ENCODE data around the gene RCCD1. TPM values are rescaled to one million over a fixed set of nuclear protein-coding genes. Genes with fewer than 3 reads are reported as not detected.
"Not testable (repeated sequence)": the region's sequence is repeated elsewhere in the genome, so short reads cannot be mapped to it uniquely, and the experiment has no call there.

Gene RCCD1
- total RNA-seq, 1 donor from 2014 or later = 21.5 TPM

DNA sequence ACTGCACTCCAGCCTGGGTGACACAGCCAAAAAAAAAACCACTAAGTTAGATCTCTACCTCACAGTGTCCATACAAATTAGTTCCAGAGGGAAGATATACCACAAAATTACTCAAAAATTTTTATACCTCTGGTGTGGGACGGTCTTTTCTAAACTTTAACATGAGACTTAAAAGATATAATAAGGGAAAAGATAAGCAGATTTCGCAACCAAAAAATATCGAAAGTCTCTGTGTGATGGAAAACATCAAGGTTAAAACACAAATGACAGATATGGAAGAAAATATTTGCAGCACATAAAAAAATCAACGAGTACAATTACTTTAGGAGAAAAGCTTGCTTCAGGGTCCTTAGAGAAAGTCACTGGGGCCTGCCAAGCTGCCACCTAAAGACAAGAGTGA, 32.8 kb upstream of the RCCD1 start:
- Mint-ChIP-seq H3K27ac (no peak overlapping the region), H3K9me3 (no peaks in the 10 kb centered on the region), H3K4me1 (no peaks in the 10 kb centered on the region), H3K27me3 (ENCODE audit: low read depth) (no peaks in the 10 kb centered on the region), H3K36me3 (peaks cover 24% of the 10 kb centered on the region), H3K4me3 (no peak overlapping the region)
- DNase-seq (ENCODE audit: low spot score in 2 of 2, unreplicated experiment in 2 of 2) = no peak
- TF ChIP-seq, protein P1, sequence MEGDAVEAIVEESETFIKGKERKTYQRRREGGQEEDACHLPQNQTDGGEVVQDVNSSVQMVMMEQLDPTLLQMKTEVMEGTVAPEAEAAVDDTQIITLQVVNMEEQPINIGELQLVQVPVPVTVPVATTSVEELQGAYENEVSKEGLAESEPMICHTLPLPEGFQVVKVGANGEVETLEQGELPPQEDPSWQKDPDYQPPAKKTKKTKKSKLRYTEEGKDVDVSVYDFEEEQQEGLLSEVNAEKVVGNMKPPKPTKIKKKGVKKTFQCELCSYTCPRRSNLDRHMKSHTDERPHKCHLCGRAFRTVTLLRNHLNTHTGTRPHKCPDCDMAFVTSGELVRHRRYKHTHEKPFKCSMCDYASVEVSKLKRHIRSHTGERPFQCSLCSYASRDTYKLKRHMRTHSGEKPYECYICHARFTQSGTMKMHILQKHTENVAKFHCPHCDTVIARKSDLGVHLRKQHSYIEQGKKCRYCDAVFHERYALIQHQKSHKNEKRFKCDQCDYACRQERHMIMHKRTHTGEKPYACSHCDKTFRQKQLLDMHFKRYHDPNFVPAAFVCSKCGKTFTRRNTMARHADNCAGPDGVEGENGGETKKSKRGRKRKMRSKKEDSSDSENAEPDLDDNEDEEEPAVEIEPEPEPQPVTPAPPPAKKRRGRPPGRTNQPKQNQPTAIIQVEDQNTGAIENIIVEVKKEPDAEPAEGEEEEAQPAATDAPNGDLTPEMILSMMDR (IDR thresholded peaks at IDR 0.05; ENCODE audit: unreplicated experiment) = no peak

DNA sequence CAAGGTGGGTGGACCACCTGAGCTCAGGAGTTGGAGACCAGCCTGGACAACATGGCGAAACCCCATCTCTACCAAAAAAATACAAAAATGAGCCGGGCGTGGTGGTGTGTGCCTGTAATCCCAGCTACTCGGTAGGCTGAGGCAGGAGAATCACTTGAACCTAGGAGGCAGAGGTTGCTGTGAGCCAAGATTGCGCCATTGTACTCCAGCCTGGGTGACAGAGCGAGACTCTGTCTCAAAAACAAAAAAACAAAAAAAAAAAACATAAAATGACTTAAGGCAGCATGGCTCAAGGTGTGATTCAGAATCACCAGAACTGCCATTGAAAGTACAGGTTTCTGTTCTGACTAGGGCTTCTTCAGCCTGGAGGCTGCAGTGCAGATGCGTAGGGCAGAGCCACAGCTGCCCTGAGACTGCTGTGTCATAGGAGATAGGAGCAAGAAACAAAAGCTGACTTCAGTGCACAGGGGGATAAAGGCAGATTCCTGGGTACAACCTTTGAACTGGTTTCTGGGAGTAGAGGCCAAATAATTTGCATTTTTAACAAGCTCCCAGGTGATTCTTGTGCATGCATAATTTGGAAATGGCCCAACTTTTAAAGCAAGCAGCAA, 31.9 kb upstream of the RCCD1 start:
- H3K27ac Mint-ChIP-seq; DNase-seq (ENCODE audit: low spot score in 2 of 2, unreplicated experiment in 2 of 2); H3K9me3 Mint-ChIP-seq; H3K27me3 Mint-ChIP-seq (ENCODE audit: low read depth); H3K4me1 Mint-ChIP-seq; H3K4me3 Mint-ChIP-seq: not testable (repeated sequence)
- peaks cover 19% of the 10 kb centered on the region for H3K36me3 Mint-ChIP-seq

DNA sequence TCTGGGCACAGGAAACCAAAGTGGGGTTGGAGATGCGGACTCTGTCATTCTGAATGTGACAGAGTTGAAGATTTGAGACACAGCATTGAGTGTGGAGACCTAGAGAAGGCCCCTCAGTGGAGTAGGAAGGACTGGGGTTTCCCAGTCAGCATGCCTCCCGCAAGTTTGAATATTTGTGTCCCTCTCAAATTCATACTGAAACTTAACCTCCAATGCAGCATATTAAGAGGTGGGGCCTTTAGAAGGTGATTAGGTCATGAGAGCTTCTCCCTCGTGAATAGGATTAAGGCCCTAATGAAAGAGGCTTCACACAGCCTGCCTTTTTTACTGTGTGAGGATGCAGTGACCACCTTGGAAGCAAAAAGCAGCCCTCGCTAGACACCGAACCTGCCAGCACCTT, 30.3 kb upstream of the RCCD1 start:
- H3K9me3 Mint-ChIP-seq = no peaks in the 10 kb centered on the region
- no peak overlapping the region for H3K27ac Mint-ChIP-seq
- no peak for DNase-seq (ENCODE audit: low spot score in 2 of 2, unreplicated experiment in 2 of 2)
- TF ChIP-seq, protein P1 (IDR thresholded peaks at IDR 0.05; ENCODE audit: unreplicated experiment) = no peak
- H3K36me3 Mint-ChIP-seq = peaks cover 13% of the 10 kb centered on the region
- no peaks in the 10 kb centered on the region for H3K27me3 Mint-ChIP-seq (ENCODE audit: low read depth)
- H3K4me3 Mint-ChIP-seq = no peak overlapping the region
- no peaks in the 10 kb centered on the region for H3K4me1 Mint-ChIP-seq

DNA sequence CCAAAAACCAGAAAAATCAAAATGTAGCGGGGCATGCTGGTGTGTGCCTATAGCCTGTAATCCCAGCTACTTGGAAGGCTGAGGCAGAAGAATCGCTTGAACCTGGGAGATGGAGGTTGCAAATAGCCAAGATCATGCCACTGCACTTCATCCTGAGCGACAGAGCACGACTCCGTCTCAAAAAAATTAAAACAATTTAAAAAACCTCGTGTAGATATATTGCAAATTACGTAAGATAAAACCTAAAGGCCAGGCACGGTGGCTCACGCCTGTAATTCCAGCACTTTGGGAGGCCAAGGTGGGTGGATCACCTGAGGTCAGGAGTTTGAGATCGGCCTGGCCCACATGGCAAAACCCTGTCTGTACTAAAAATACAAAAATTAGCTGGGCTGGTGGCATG, 27.9 kb upstream of the RCCD1 start:
- H3K4me1 Mint-ChIP-seq; H3K27me3 Mint-ChIP-seq (ENCODE audit: low read depth); DNase-seq (ENCODE audit: low spot score in 2 of 2, unreplicated experiment in 2 of 2); H3K36me3 Mint-ChIP-seq; H3K27ac Mint-ChIP-seq; H3K9me3 Mint-ChIP-seq; H3K4me3 Mint-ChIP-seq: not testable (repeated sequence)

DNA sequence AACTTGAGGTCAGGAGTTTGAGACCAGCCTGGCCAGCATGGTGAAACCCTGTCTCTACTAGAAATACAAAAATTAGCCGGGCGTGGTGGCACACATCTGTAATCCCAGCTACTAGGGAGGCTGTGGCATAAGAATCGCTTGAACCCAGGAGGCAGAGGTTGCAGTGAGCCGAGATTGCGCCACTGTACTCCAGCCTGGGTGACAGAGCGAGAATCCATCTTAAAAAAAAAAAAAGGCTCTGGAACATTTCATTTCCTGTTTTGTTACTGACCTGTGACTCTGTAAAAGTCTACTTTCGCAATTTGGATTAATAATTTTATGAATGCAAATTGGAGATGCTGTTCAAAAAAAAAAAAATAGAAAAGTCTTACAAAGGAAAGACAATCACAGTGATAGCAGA, 26.6 kb upstream of the RCCD1 start:
- DNase-seq (ENCODE audit: low spot score in 2 of 2, unreplicated experiment in 2 of 2); H3K4me1 Mint-ChIP-seq; H3K4me3 Mint-ChIP-seq; H3K36me3 Mint-ChIP-seq; H3K27me3 Mint-ChIP-seq (ENCODE audit: low read depth); H3K9me3 Mint-ChIP-seq; H3K27ac Mint-ChIP-seq: not testable (repeated sequence)

DNA sequence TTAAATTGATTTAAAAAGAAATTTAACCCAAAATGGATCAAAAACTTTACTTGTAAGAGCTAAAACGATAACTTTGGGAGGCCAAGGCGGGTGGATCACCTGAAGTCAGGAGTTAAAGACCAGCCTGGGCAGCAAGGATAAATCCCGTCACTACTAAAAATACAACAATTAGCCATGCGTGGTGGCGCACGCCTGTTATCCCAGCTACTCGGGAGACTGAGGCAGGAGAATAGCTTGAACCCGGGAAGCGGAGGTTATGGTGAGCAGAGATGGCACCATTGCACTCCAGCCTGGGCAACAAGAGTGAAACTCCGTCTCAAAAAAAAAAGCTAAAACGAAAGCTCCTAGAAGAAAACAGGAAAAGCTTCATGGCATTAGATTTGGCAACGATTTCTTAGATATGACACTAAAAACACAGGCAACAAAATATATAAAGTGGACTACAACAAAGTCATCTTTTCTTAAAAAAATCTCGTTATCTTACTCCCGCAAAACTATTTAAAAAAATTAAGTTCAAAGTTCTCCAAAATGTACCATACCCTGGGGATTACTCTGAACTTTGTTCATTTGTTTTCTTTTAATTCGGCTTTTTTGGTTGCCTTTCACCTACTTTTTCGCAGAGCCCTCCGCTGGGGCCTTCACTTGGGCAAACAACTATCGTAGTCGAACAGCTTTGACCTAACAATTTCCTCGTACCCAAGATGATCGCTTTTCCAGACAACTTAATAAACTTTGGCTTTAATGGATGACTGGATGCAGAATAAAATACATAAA, 25.3 kb upstream of the RCCD1 start:
- Mint-ChIP-seq H3K27ac (no peak overlapping the region), H3K4me3 (no peak overlapping the region), H3K9me3 (no peaks in the 10 kb centered on the region), H3K4me1 (peaks cover 14% of the 10 kb centered on the region), H3K36me3 (no peaks in the 10 kb centered on the region), H3K27me3 (ENCODE audit: low read depth) (no peaks in the 10 kb centered on the region)
- no peak for DNase-seq (ENCODE audit: low spot score in 2 of 2, unreplicated experiment in 2 of 2)
- TF ChIP-seq, protein P1 (IDR thresholded peaks at IDR 0.05; ENCODE audit: unreplicated experiment) = no peak

DNA sequence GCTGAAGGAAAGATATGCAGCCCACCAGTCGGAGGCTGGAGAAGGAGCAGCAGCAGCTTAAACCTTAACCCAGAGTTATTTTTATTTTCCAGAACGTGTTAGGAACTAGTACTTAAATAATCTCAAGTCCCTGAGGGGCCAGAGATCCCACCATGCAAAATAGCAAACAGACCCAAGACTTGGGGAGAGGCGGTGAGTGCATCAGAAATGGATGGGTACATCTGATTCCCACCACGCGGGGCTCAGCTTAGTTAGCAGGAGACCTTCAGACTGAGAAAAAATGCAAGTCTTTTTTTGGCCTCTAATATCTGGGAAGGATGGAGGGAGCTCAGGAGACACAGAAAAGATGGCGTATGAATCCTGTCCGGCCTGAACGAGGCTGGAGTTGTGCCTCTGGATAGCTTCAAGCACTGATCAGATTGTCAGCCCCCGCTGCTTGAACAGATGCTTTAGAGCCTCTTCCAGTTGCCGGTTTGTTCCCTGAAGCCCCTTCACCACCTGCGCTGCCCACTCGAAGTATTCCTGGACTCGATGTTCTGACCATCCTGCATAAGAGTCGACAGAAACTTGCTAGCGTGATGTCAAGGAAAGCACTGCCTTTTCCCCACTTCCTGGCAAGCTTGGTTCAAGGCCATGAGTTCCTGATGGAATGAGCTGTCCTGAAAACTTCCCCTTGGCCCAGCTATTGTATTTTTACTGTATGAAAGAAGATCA, 23.7 kb upstream of the RCCD1 start:
- no peak for DNase-seq (ENCODE audit: low spot score in 2 of 2, unreplicated experiment in 2 of 2)
- H3K36me3 Mint-ChIP-seq = no peaks in the 10 kb centered on the region
- peaks cover 19% of the 10 kb centered on the region for H3K4me1 Mint-ChIP-seq
- TF ChIP-seq, protein P1 (IDR thresholded peaks at IDR 0.05; ENCODE audit: unreplicated experiment) = no peak
- peak overlapping the region; percentile 54 for H3K27ac Mint-ChIP-seq
- H3K9me3 Mint-ChIP-seq = no peaks in the 10 kb centered on the region
- H3K27me3 Mint-ChIP-seq (ENCODE audit: low read depth) = no peaks in the 10 kb centered on the region
- H3K4me3 Mint-ChIP-seq = peak overlapping the region; percentile 93

Data from mesothelial cell of epicardium (in vitro differentiated cells).